HepG2 (cell line): ENCODE results near the gene EEF1AKMT1. TPM values are rescaled to one million over a fixed set of nuclear protein-coding genes. Genes with fewer than 3 reads are reported as not detected.

Source experiments
- ATAC-seq: fragments of 200-7000 bp; cut with Tn5 transposase; 3 replicates; pipeline ENCODE4 v1.9.1; 2020; ENCODE audit warnings: mild to moderate bottlenecking, moderate library complexity
- BruUV-seq: library from RNA; stranded (reverse); fragments of 400-500 nt; replicated peaks from 2 replicates; lab custom pipeline; 2021; lab: Mats Ljungman, UMichigan
- CTCF ChIA-PET: fragments of 300-600 bp; formaldehyde crosslinking; extraction: SDS; loops from one replicate; lab custom pipeline; 2021; ENCODE audit warnings: low total read pairs, inconsistent platforms, low intra/inter-chr PET ratio; lab: Yijun Ruan, JAX
- POLR2A ChIA-PET: fragments of 350-600 bp; sonication (Branson Sonifier 250); formaldehyde crosslinking; loops from one replicate; lab custom pipeline; 2020; ENCODE audit warnings: antibody characterized with exemption, inconsistent platforms; lab: Yijun Ruan, JAX
- DNase-seq: peaks from one replicate; pipeline ENCODE4 v3.0.0-alpha.2; 2015; ENCODE audit warnings: low spot score
- FAIRE-seq: peaks from 3 replicates; lab custom pipeline; 2011; peaks lifted over from hg19 to GRCh38; lab: Jason Lieb, UNC
- H2AFZ ChIP-seq: one replicate; pipeline ENCODE4 v1.6.1; 2011; ENCODE audit warnings: low read length, inconsistent platforms
- H3K27ac ChIP-seq: fragments of 300-600 bp; 3 replicates; pipeline ENCODE4 v1.8.0; 2011; ENCODE audit warnings: mixed run types, mild to moderate bottlenecking, mixed read lengths, low read length, inconsistent platforms; ENCODE audit not compliant: insufficient read depth; ENCODE audit errors: extremely low read length
- H3K27me3 ChIP-seq, 2 experiments: fragments of 200-600 bp in 1 of 2; 2 replicates in 1 of 2; 3 replicates in 1 of 2; pipeline versions ENCODE4 v1.6.0 to v1.8.0; 2011; ENCODE audit warnings: low read length in 2 of 2, mild to moderate bottlenecking in 2 of 2, moderate library complexity in 2 of 2, inconsistent platforms in 1 of 2; ENCODE audit not compliant: insufficient read depth in 2 of 2, control insufficient read depth in 1 of 2
- H3K36me3 ChIP-seq, 2 experiments: fragments of 200-600 bp in 1 of 2; replicated peaks in 1 of 2; 2 replicates in 1 of 2; 3 replicates in 1 of 2; pipeline versions ENCODE4 v1.5.1 to v1.8.0; 2011; ENCODE audit warnings: low read length in 2 of 2, inconsistent platforms in 1 of 2; ENCODE audit not compliant: insufficient read depth in 2 of 2, control insufficient read depth in 1 of 2
- H3K4me1 ChIP-seq: 2 replicates; pipeline ENCODE4 v1.5.1; 2012; ENCODE audit warnings: low read length, inconsistent platforms; ENCODE audit not compliant: insufficient read depth
- H3K4me2 ChIP-seq: 2 replicates; pipeline ENCODE4 v1.6.0; 2011; ENCODE audit warnings: low read depth, low read length, inconsistent platforms
- H3K4me3 ChIP-seq, 3 experiments: fragments of 200-600 bp in 1 of 3; sonication (generic), shearing (Covaris generic) in 1 of 3; replicated peaks in 1 of 3; 2 replicates each; pipeline ENCODE4 v1.5.1; 2011 to 2016; ENCODE audit warnings: low read length in 3 of 3, inconsistent platforms in 2 of 3, low read depth in 2 of 3, mild to moderate bottlenecking in 2 of 3, control low read depth in 1 of 3, mixed read lengths in 1 of 3; ENCODE audit not compliant: insufficient read depth in 1 of 3
- H3K79me2 ChIP-seq: one replicate; pipeline ENCODE4 v1.6.1; 2011; ENCODE audit warnings: low read length, inconsistent platforms; ENCODE audit not compliant: insufficient read depth
- H3K9ac ChIP-seq: 2 replicates; pipeline ENCODE4 v1.6.0; 2011; ENCODE audit warnings: mild to moderate bottlenecking, low read depth, low read length, inconsistent platforms; ENCODE audit not compliant: insufficient read depth
- H3K9me3 ChIP-seq: 2 replicates; pipeline ENCODE4 v1.5.1; 2012; ENCODE audit warnings: mild to moderate bottlenecking, low read length
- H4K20me1 ChIP-seq: 2 replicates; pipeline ENCODE4 v1.6.0; 2011; ENCODE audit warnings: inconsistent platforms, mild to moderate bottlenecking, low read length, moderate library complexity; ENCODE audit not compliant: insufficient read depth
- CHCHD3 ChIP-seq: sonication (generic); formaldehyde crosslinking; IDR thresholded peaks from 2 replicates; pipeline ENCODE4 v1.8.0; 2022; ENCODE audit warnings: mild to moderate bottlenecking, missing genetic modification reagents, moderate library complexity
- GATAD1 ChIP-seq: IDR thresholded peaks from 2 replicates; pipeline ENCODE4 v1.6.1; 2016; ENCODE audit warnings: missing genetic modification reagents, missing compliant biosample characterization
- KLF9 ChIP-seq: IDR thresholded peaks from 2 replicates; pipeline ENCODE4 v1.6.1; 2016; ENCODE audit warnings: low read depth
- MEIS2 ChIP-seq: sonication (generic); formaldehyde crosslinking; IDR thresholded peaks from 2 replicates; pipeline ENCODE4 v1.9.0; 2021; ENCODE audit warnings: mild to moderate bottlenecking, missing genetic modification reagents
- MLXIP ChIP-seq: sonication (generic); formaldehyde crosslinking; IDR thresholded peaks from 2 replicates; pipeline ENCODE4 v1.9.0; 2021; ENCODE audit warnings: missing genetic modification reagents, borderline replicate concordance
- ONECUT2 ChIP-seq: sonication (generic); formaldehyde crosslinking; IDR thresholded peaks from 2 replicates; pipeline ENCODE4 v1.4.0; 2020; ENCODE audit warnings: missing genetic modification reagents
- PBX3 ChIP-seq: sonication (generic); formaldehyde crosslinking; IDR thresholded peaks from 2 replicates; pipeline ENCODE4 v1.8.1; 2023; ENCODE audit warnings: missing genetic modification reagents, inconsistent platforms, borderline replicate concordance
- RAD51 ChIP-seq: fragments of 450-650 bp; IDR thresholded peaks from 2 replicates; pipeline ENCODE4 v1.6.1; 2016; ENCODE audit warnings: borderline replicate concordance
- ZBTB34 ChIP-seq: sonication (generic); formaldehyde crosslinking; IDR thresholded peaks from 2 replicates; pipeline ENCODE4 v1.8.0; 2022; ENCODE audit warnings: mild to moderate bottlenecking, missing genetic modification reagents
- ZKSCAN5 ChIP-seq: sonication (generic); formaldehyde crosslinking; IDR thresholded peaks from 2 replicates; pipeline ENCODE4 v1.5.1; 2020; ENCODE audit warnings: mild to moderate bottlenecking, missing genetic modification reagents
- ZNF441 ChIP-seq: sonication (generic); formaldehyde crosslinking; IDR thresholded peaks from 2 replicates; pipeline ENCODE4 v1.7.0; 2021; ENCODE audit warnings: missing genetic modification reagents, borderline replicate concordance
- ZNF558 ChIP-seq: sonication (generic); formaldehyde crosslinking; IDR thresholded peaks from 2 replicates; pipeline ENCODE4 v1.9.0; 2022; ENCODE audit warnings: mild to moderate bottlenecking, missing genetic modification reagents, borderline replicate concordance
- ZNF644 ChIP-seq: IDR thresholded peaks from 2 replicates; pipeline ENCODE4 v1.6.1; 2016; ENCODE audit warnings: low read depth
- ZNF704 ChIP-seq: sonication (generic); formaldehyde crosslinking; IDR thresholded peaks from 2 replicates; pipeline ENCODE4 v1.8.1; 2023; ENCODE audit warnings: mild to moderate bottlenecking, inconsistent platforms, moderate library complexity, missing genetic modification reagents, borderline replicate concordance
- ZSCAN25 ChIP-seq: sonication (generic); formaldehyde crosslinking; IDR thresholded peaks from 2 replicates; pipeline ENCODE4 v1.8.0; 2022; ENCODE audit warnings: mild to moderate bottlenecking, missing genetic modification reagents
- WGBS: methylation state at CpG from one replicate; pipeline ENCODE4 v1.1.6; 2017; ENCODE audit warnings: low lambda C conversion rate; 5-methylcytosine and 5-hydroxymethylcytosine counted together
- in situ Hi-C: cut with HindIII; loops from 2 replicates; pipeline ENCODE4 v1.10.0; 2017; ENCODE audit warnings: low pct_unique_long_range_greater_than_20kb; ENCODE audit not compliant: extremely low pct_ligation_motif_present
- intact Hi-C: fragments of 100-400 bp; cut with micrococcal nuclease; formaldehyde crosslinking; loops from one replicate; pipeline ENCODE4 v1.10.0; 2022; ENCODE audit not compliant: unreplicated experiment
- polyA plus RNA-seq, 8 experiments: library from polyadenylated mRNA; depleted of rRNA in 3 of 8; stranded (reverse) in 7 of 8; unstranded in 1 of 8; fragments of >200 nt; fragmentation: Illumina TruSeq in 4 of 8; extraction: Trizol in 4 of 8; gene quantifications; 2 replicates each; pipeline versions ENCODE4 v1.2.1 to v1.2.3, GENCODE V29; 2011 to 2016; ENCODE audit warnings: low read depth in 4 of 8, missing spikeins in 1 of 8, mixed read lengths in 1 of 8; ENCODE audit not compliant: insufficient read depth in 1 of 8
- total RNA-seq, 5 experiments: library from RNA; depleted of rRNA; stranded (reverse); fragments of >200 nt; fragmentation: Illumina TruSeq; extraction: Trizol; gene quantifications; 2 replicates each; pipeline ENCODE4 v1.2.3, GENCODE V29; 2016; ENCODE audit warnings: low read depth in 1 of 5
- TF ChIP-seq, protein P1 (sequence below): sonication (generic); formaldehyde crosslinking; IDR thresholded peaks from 2 replicates; pipeline ENCODE4 v1.8.1; 2023; ENCODE audit warnings: missing genetic modification reagents, mild to moderate bottlenecking, borderline replicate concordance

Gene EEF1AKMT1
- total and polyA plus RNA-seq, 2 of the 13 experiments (the other 11 are each of a cell fraction or from before 2014, with no cell fraction given) = 6.0 to 16.1 TPM

GRCh38 chr13:20740021-20740420 lies 33.7 kb downstream of the EEF1AKMT1 start:
- WGBS = 80% methylated on average over 1 of the region's 22 CpGs
- intact Hi-C loops (no loop called here), in situ Hi-C loops (no loop called here)
- Histone ChIP-seq H3K36me3 (peaks cover 0 to 4% of the 10 kb centered on the region in 2 experiments; a peak in 1 of 5 replicates), H4K20me1 (no peaks in the 10 kb centered on the region), H3K4me3 (no peak overlapping the region), H3K79me2 (no peaks in the 10 kb centered on the region), H3K27ac (no peak overlapping the region), H3K9ac (no peak overlapping the region), H3K4me1 (no peaks in the 10 kb centered on the region), H3K27me3 (no peaks in the 10 kb centered on the region), H3K9me3 (no peaks in the 10 kb centered on the region), H3K4me2 (no peak overlapping the region), H2AFZ (no peak overlapping the region)
- DNase-seq = no peak
- CTCF ChIA-PET = no interaction called here
- no peak for ATAC-seq
- no TSS peak for BruUV-seq
- FAIRE-seq = no peak
- POLR2A ChIA-PET = no interaction called here
- TF ChIP-seq, protein P1, sequence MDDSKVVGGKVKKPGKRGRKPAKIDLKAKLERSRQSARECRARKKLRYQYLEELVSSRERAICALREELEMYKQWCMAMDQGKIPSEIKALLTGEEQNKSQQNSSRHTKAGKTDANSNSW (CRISPR knock-in tag) = no peak
- no peak for TF ChIP-seq ZNF704 (CRISPR knock-in tag)
- TF ChIP-seq ZBTB34 (CRISPR knock-in tag) = no peak
- no peak for TF ChIP-seq ONECUT2
- TF ChIP-seq ZNF558 (CRISPR knock-in tag) = no peak
- TF ChIP-seq ZSCAN25 (CRISPR knock-in tag) = no peak
- no peak for TF ChIP-seq KLF9 (CRISPR knock-in tag)
- TF ChIP-seq PBX3 = no peak
- TF ChIP-seq GATAD1 (CRISPR knock-in tag) = no peak
- no peak for TF ChIP-seq MEIS2 (CRISPR knock-in tag)
- TF ChIP-seq ZKSCAN5 = no peak
- no peak for TF ChIP-seq RAD51
- TF ChIP-seq ZNF441 = no peak
- no peak for TF ChIP-seq CHCHD3 (CRISPR knock-in tag)
- TF ChIP-seq ZNF644 (CRISPR knock-in tag) = no peak
- TF ChIP-seq MLXIP = no peak
